ENCODE results near the gene EFHD1. TPM values are rescaled to one million over a fixed set of nuclear protein-coding genes. Genes with fewer than 3 reads are reported as not detected.
"Not testable (repeated sequence)": the region's sequence is repeated elsewhere in the genome, so short reads cannot be mapped to it uniquely, and the experiment has no call there.

Gene EFHD1
- total RNA-seq, 1 donor: not detected

DNA sequence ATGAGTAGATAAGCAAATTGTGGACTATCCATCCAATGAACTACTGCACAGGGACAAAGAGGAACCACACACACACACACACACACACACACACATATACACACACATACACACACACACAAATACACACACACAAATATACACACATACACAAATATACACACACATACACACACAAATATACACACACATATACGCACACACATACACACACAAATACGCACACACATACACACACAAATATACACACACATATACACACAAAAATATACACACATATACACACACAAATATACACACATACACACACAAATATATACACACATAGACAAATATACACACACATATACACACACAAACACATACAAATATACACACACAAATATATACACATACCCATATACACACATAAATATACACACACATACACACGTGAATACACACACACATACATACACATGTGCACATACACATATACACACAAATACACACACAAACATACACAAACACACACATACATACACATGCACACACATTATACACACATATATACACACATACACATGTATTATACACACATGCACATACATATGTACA lies 19.8 kb upstream of the EFHD1 start:
- DNase-seq (ENCODE audit: low read depth in 2 of 3, low spot score in 2 of 3): no peak

DNA sequence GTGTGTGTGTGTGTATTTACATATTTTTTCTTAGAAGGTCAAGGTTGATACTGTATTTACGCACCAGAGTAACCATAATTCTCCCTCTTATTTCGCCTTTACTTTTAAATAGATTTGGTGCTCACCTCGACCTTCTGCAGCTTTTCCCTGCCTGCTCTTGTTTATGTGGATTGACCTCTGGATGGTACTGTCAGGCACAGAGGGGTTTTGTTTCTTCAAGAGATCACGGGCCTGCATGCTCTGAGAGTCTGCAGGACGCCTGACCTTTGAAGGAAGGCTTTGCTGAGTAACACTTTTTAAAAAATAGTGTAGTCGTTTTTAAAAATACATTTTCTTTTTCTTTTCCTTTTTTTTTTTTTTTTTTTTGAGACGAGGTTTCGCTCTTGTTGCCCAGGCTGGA lies 18.1 kb upstream of the EFHD1 start:
- DNase-seq (ENCODE audit: low read depth in 2 of 3, low spot score in 2 of 3): no peak

DNA sequence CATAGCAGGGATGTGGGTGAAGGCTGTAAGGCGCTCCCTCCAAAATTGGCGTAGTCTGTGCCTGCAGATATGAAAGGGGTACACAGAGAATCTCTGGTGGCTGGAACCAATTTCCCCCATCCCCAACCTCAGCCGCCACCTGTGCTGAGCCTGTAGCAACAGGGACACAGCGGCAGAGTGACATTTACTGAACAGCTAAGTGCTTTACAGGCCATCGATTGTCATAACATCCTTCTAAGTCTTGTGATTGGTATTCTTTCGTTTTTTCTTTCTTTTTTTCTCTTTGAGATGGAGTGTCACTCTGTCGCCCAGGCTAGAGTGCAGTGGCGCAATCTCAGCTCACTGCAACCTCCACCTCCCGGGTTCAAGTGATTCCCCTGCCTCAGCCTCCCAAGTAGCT lies 12.2 kb upstream of the EFHD1 start:
- DNase-seq (ENCODE audit: low read depth in 2 of 3, low spot score in 2 of 3): no peak

DNA sequence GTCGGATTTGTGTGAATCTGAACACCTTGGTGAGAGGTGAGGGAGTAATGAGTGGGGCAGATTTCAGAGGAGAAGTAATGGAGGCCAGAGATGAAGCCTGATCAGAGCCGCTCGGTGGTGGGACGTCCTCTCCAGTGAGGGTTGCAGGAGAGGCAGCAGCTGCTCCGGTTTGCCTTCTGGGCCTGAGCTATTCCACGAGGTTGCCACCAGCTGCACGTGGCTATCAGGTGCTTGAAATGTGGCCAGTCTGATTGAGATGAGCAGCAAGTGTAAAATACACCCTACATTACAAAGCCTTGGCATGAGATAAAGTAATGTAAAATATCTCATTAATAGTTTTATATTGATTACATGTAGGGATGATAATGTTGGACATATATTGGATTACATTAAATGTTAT lies 10.8 kb upstream of the EFHD1 start:
- DNase-seq (ENCODE audit: low read depth in 2 of 3, low spot score in 2 of 3): no peak

DNA sequence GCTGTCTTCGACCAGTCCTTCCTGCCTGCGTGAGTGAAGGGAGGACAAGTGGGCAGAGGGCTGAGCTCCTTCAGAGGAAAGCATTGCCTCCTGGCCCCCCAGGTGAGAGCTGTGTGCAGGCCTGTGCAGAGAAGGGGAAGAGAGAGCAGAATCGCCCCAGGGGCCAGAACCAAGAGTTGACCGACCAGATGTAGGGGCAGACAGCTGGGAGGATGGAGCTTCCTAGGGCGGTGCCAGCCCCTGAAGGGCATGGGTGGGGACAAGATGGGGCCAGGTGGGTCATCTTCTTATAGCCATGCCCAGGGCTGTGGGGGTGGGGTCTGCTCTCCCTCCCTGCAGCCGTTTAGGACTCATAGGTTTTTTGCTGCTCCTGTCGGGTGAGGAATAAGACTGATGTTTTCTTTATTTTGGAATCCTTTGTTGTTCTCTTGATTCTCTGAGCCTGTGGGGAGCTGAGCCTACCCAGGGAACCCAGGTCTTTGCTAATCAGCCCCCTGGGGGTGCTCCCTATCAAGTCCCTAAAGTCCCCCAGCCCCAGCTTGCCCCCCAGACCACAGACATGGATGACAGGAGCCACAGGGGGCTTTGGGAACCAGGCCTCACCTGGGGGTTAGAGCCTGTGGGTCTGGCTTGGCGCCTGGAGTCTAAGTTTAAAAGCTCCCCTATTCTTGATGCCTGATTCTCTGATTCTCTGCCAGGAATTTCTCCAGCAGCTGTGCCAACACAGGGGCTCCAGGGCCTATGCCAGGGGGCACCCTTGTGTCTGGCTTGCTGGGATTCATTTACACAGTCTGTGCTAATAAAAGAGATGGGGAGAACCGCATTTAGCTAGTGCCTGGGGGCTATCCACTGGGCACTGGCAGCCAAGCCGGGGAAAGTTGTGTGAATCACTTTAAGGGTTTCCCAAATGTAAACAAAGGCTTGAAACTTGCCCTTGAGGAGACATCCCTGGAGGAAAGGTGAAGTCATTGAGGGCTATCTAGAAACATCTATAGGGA lies 9.3 kb upstream of the EFHD1 start:
- no peak for DNase-seq (ENCODE audit: low read depth in 2 of 3, low spot score in 2 of 3)

DNA sequence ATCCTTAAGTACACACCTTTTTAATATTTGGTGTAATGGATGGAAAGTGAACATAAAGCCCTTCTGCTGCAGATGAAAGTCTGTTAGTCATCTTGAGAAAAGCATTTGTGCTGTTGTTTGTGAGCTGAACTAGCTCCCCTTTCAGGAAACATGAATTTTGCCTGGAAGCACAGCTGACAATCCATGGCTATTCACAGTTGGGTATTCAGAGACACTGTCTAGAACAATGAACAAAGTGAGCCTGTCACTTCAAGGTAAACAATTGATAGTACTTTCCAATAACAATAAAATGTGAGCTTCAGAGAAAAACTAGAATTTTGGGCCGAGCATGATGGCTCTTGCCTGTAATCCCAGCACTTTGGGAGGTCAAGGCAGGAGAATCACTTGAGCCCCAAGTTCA lies 6.8 kb upstream of the EFHD1 start:
- DNase-seq (ENCODE audit: low read depth in 2 of 3, low spot score in 2 of 3): no peak

DNA sequence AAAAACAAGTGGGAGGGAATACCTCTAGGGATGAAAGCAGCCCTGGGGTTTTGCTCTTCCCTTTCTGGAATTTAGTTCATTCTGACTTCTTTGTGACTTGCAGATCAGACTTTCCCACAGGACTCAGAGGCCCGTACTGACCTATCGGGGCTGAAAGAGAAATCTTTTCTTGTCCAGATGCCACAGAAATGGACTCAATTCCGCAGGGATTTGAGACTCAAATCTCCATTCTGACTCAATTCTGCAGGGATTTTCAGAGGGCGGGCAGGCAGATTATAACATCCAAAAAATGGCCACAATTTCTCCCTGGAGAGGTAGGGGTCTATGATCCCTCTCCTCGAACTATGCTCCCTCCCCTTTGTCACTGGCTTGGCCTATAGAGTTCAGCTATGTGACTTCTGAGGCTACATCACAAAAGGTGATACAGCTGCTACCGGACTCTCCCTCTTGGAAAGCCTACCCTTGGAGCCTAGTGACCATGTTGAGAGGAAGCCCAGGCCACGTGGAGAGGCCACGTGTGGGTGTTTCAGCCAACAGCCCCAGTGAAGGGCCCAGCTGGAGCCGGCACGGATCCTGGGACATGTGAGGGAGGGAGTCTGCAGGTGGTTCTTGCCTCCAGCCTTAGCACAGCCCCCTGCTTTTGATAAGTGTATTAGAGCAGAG lies 4.8 kb upstream of the EFHD1 start:
- DNase-seq (ENCODE audit: low read depth in 2 of 3, low spot score in 2 of 3): no peak

DNA sequence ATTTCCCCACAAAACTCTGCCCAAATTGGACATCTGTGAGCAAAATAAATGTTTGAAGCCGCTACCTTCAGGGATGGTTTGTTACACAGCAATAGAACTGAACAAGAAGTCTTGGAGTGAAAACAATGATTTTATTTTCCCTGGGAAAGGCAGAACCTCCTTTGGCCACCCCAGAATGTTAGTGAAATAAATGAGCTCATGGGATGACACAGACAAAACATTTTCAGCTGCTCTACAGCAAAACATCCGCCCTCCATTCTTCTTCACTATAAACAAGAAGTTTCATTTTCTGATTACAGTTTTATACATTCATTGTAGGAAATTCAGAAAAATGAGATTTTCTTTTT lies 4.3 kb upstream of the EFHD1 start:
- DNase-seq (ENCODE audit: low read depth in 2 of 3, low spot score in 2 of 3): no peak

DNA sequence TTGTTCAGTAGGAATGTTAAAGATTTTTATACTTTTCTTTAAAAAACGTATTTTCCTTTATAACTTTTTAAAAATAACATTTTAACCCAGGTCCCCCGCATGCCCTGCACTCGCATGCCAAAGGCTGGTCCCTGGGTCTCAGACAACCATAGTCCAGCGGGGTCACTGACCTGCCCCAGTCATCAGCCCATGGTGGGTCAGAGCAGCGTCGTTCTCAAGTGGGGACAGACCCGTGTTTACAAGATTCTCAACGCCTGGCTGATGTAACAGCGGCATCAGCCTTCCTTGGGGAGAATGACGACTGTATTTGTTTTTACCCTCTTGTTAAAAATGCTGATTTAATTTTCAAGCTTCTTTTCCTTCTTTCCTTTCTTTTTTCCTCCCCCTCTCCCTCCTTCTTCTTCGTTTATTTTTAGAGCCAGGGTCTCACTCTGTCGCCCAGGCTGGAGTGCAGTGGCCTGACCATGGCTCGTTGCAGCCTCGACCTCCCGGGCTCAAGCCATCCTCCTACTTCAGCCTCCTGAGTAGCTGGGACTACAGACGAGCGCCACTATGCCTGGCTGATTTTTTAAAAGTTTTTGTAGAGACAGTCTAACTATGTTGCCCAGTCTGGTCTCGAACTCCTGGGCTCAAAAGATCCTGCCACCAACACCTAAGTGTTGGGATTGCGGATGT lies 1.0 kb upstream of the EFHD1 start:
- DNase-seq (ENCODE audit: low read depth in 2 of 3, low spot score in 2 of 3): no peak

DNA sequence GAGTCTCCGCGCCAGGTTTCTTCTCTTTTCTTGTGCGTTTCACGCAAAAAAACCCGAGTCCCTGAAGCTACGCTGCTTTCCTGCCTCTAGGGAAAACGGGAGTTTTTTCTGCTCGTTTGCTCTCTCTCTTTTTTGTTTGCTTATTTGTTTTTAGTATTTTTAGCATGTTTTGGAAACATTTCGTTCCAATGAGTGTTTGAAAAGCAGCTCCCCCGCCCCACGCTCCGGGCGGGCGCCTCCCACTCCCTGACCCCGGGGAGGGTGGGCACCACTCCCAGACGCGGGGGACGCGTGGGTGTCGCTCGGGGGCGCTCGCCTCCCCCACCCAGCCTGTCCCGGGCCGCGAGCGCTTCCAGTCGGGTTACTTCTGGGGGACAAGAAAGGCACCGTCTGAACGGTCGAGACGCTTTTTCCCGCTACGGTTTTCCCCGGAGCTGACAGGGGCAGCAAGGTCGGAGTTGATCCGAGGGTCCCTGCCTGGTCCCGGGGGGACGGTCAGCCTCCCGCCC lies 446 bp upstream of the EFHD1 start:
- peak in 1 of 3 donors; percentile 4 for DNase-seq (ENCODE audit: low read depth in 2 of 3, low spot score in 2 of 3)

DNA sequence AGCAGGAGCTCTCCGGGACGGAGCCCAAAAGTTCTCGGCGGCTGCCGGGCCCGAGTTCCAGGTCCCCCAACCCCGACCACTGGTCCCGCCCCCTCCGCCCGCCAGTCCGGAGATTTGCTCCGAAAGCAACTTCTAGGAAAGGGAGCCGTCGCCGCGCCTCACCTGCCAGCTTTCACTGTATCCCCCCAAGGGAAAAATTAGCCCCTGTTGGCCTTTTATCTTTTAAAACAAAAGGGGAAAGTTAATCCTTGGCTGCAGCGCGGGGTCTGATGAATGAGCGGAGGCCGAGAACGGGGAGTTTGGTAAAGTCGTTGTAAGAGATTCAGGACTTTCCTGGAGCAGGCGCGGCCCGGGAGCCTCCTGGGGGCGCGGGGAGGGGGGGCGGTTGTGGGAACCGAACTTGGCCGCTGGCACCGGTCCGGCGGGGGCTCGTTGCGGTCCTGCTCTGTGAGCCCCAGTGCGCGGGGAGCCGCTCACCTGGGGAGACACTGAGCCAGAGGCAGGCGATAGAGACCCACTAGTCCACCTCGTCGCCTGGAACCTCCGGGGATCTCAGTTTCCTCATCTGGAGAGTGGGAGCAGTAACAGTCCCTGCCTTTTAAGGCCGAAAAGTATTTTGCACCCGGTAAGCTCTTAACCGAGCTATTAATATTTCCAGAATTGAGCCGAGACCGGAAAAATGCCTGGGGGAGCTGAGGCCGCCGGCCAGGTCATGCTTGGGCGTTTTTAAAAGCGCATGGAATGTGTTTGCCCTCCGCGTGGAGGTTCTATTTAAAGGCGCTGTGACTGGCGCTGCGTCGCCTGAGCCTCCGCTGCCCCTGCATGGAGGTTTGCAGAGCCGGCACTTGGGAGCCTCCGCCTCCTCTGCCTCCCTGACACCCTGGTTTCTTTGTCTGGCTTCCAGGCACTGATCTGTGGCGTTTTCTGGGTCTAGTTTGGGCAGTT lies 1.1 kb downstream of the EFHD1 start:
- DNase-seq (ENCODE audit: low read depth in 2 of 3, low spot score in 2 of 3): peak in 1 of 3 donors; percentile 4

DNA sequence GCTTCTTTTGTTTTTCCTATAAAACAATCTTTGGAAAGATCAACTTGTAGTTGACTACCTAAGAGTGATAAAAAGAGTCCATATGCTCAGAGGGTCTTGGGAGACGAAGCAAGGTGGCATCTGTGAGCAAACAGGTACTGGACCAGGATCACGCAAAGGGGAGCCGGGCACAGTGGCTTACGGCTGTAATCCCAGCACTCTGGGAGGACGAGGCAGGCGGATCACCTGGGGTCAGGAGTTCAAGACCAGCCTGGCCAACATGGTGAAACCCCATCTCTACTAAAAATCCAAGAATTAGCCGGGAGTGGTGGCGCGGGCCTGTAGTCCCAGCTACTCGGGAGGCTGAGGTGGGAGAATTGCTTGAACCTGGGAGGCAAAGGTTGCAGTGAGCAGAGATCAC lies 2.0 kb downstream of the EFHD1 start:
- DNase-seq (ENCODE audit: low read depth in 2 of 3, low spot score in 2 of 3): not testable (repeated sequence)

DNA sequence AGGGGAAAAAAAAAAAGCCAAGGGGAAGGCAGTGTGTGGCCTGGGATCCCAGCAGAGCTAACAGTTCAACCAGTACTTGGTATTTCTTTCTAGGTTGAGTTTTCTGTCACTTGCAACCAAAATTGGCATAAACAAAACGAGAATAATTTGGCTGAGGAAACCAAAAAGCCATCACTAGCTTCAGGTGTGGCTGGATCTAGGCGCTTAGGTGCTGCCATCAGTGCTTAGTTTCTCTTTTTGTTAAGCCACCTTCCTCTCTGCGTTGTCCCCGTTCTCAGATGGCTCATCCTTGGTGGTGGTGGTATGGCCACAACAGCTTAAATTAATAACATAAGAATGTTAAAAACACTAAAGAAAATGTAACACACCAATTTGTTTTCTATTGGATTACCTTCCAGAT lies 2.4 kb downstream of the EFHD1 start:
- DNase-seq (ENCODE audit: low read depth in 2 of 3, low spot score in 2 of 3): no peak

DNA sequence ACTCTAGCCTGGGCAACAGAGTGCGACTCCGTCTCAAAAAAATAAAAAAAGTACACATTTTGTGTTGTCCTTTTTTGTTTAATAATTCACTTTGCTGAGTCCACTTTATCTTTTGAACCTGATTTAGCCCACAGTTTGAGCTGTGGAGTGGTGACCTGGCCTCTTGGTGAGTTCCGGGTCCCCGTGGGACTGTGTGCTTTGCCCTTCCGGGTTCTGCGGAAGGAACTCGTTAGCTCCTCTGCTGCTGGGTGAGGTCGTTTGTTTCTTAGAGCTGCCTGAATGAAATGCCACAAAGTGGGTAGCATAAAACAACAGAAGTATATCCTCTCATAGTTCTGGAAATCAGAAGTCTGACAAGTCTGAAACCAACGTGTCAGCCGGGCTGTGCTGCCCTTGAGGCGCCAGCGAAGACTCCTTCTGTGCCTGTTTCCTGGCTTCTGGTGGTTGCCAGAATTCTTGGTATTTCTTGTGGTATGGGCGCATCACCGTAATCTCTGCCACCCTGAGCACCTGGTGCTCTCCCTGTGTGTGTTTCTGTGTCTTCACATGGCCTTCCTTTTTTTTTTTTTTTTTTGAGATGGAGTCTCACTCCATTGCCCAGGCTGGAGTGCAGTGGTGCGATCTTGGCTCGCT lies 3.5 kb downstream of the EFHD1 start:
- no peak for DNase-seq (ENCODE audit: low read depth in 2 of 3, low spot score in 2 of 3)

DNA sequence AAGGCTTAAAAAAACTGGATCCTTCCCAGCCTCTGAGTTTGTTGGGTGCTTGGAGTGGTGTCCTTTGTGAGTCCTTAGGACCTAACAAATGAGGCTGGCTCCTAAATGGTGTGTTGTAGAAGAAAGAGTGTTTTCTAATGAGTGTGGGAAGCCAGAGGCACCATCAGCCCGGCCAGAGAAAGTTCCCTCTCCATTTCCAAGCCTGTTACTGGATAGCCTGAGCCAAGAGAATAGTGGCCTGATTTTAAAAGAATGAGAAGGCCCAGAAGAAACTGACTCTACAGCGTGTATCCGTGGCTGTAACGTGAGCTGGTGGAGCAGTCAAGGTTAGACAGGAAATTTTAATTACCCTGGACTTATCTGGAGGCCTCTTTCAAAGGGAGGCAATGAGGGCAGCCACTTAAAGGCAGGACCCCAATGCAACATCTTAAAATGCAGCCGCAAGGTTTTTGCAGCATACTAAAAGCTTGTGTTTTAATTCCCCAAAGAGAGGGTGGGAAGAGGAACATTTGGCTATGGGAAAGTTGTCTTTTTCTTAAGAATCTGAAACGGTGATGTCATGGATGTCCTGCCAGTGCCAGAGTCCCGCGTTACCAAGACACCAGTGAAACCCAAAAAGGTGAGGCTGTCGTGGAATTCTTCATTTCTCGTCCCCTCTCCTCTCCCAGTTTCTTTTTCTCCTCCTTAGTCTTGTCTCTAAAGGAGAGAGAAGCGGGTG lies 4.6 kb downstream of the EFHD1 start:
- no peak for DNase-seq (ENCODE audit: low read depth in 2 of 3, low spot score in 2 of 3)

DNA sequence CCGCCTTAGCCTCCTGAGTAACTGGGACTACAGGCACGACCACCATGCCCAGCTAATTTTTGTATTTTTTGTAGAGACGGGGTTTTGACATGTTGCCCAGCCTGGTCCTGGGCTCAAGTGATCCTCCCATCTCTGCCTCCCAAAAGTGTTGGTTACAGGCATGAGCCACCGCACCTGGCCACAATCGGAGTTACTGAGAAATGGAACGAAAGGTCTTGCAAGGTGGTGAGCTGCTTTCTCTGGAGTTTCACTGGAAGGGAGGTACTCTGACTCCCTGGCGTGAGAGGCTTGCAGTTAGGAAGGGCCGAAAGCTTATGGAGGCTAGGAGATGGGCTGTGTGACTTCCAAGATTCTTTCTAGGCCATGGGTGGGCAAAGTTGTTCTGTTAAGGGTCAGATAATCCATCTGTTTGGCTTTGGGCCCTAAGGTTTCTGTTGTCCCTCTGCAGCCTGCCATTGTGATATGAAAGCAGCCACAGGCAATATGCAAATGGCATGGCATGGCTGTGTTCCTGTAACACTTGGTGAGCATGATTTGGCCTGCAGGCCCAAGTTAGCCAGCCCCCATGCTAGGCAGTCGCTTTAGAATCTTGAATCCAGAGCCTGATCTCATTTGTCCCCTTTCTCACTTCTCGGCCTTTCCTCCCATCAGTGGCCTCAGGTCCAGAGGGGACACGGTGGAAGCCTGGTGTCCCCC lies 7.9 kb downstream of the EFHD1 start:
- no peak for DNase-seq (ENCODE audit: low read depth in 2 of 3, low spot score in 2 of 3)

DNA sequence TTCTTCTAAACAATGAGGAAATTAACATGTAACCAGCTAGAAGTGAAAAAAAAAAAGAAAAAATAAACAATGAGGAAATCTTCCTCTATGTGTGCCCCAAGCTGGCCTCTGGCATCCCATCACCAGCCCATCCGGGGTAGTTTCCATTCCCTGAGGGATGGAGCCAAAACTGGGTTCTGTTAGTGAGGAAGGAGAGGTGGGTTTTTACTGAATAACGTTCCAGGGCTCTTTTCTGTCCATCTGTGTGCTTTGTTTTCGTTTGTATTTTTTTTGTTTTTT lies 9.7 kb downstream of the EFHD1 start:
- no peak for DNase-seq (ENCODE audit: low read depth in 2 of 3, low spot score in 2 of 3)

DNA sequence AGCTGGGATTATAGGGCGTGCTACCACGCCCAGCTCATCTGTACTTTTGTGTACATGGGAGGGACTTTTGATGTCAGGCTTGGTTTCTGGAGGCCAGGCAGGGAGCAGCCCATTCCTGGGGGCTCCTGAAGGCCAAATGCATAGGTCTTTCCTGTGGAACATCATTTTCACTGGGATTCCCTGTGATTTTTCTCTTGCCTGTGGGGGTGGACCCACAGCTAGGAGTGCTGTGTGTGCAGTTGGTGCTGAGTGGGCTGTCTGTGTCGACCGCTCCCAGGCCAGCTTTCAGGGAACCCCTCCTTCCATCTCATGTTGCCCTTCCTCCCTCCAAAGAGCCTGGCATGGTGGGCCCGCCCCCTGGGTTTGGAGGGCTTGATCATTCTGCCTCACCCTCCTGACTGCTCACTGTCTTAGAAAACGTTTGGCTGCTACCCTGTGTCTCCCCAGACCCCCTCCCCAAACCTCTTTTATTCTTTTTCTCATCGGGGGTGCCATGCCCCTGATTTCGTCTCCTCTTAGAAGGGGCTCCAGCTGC lies 10.5 kb downstream of the EFHD1 start:
- no peak for DNase-seq (ENCODE audit: low read depth in 2 of 3, low spot score in 2 of 3)
